AG10803 (cell line): ENCODE data around the gene MRPS34.

Source experiments
- DNase-seq: peaks from one replicate; pipeline ENCODE4 v3.0.0; 2010; ENCODE audit warnings: low read depth
- H3K4me3 ChIP-seq: 2 replicates; pipeline ENCODE4 v1.5.1; 2011; ENCODE audit warnings: mild to moderate bottlenecking, low read length, control low read depth
- CTCF ChIP-seq: conservative IDR thresholded peaks from 2 replicates; pipeline ENCODE4 v1.5.1; 2011; ENCODE audit warnings: mild to moderate bottlenecking, low read length, control low read depth, inconsistent platforms

Gene MRPS34

DNA sequence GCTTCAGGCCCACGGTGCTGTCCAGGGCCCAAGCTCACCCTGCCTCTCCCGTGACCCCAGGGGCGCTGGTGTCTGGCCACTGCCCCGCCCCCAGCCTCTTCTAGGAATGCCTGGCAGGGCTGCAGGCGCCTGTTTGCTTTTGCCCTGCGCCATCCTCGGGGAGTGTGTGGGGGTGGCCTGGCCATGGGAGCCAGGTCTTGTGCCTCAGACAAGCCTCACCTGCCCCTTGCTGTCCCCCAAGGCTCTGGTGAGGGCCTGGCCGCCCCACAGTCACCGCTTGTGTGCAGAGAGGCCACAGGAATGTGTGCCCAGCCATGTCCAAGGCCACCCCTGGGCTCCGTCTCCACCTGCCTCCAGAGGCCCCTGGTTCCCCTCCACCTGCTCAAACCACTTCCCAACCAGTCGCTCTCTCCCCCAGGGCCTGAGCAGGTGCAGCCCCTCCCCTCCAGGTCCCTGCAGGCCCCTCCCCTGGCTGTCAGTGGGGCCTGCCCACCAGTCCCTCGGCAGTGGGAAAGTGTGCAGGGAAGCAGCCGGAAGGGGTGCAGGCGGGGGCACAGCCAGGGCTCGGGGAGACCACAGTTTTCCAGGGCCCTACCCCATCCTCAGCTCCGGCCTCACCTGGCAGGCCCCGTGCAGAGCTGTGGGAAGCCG lies 21.4 kb upstream of the MRPS34 start:
- no peak for TF ChIP-seq CTCF
- no peak for DNase-seq
- no peak overlapping the region for H3K4me3 ChIP-seq

DNA sequence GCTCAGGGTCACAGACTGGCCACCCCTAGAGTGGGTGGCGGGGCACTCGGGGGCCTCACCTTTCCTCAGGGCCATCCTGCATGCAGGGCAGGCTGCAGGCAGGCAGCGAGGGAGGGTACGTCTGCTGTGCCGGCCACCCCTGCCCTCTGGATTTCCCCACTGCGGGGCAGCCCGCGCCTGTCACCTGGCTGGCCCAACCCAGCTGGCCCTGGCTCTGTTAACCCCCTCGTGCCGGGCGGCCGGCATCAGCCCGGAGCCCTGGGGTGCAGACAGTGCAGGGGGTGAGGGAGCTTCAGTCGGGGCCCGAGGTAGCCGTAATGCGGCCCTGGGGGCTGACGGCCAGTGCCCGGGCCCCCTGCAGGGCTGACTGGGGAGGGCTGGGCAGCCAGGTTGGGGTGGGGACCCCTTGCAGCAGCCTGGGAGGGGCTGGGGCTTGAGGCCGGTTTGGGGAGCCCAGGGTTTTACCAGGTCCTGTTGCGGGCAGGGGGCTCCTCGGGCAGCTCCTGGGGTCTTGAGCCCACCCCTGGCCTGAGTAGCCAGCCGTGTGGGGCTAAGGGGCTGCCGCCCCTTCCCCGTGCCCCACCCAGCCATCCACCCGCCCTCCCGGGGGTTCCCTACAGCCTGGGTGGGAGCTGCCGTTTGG lies 20.8 kb upstream of the MRPS34 start, which contains the start of gene IGFALS:
Gene IGFALS, minus strand, starts transcription at position 128 of the 643 bp plus-strand sequence. Its CDS starts 53 bp downstream, at position 75.
- H3K4me3 ChIP-seq, result no peak within 1 kb of the TSS
- TF ChIP-seq CTCF, result no peak
- DNase-seq, result no peak

DNA sequence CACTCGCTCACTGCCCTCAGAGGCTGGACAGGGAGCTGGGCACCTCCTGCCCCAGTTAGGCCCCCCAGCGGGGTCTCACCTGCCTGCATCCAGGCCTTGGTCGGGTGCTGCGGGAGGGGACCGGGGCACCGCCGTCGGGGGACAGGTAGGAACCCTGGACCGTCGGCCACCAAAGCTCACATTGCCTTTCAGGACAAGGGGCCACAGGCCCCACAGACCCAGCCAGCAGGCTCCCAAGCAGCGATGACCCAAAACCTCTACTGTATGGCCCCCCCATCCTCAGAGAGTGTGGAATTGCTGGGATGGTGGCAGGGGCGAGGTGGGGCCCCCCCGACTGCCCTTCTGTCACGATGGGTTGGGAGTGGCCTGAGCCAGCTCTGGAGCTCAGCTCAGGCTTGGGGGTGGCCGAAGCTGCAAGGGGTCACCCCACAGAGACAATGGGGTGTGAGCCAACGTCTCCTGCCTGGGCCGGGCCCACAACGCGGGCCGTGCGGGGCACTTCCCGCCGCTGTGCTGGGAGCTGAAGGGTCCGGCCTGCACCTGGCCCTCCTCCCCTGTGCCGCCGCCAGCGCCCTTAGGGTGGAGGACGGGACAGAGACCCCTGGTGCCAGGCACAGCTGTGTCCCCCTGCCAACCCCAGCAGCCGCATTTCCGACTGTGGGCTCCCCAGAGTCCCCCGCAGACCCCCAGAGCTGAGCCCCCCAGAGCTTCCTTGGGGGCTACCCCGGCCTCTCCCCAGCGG lies 20.1 kb upstream of the MRPS34 start:
- DNase-seq, result no peak
- TF ChIP-seq CTCF, result no peak
- no peak overlapping the region for H3K4me3 ChIP-seq

DNA sequence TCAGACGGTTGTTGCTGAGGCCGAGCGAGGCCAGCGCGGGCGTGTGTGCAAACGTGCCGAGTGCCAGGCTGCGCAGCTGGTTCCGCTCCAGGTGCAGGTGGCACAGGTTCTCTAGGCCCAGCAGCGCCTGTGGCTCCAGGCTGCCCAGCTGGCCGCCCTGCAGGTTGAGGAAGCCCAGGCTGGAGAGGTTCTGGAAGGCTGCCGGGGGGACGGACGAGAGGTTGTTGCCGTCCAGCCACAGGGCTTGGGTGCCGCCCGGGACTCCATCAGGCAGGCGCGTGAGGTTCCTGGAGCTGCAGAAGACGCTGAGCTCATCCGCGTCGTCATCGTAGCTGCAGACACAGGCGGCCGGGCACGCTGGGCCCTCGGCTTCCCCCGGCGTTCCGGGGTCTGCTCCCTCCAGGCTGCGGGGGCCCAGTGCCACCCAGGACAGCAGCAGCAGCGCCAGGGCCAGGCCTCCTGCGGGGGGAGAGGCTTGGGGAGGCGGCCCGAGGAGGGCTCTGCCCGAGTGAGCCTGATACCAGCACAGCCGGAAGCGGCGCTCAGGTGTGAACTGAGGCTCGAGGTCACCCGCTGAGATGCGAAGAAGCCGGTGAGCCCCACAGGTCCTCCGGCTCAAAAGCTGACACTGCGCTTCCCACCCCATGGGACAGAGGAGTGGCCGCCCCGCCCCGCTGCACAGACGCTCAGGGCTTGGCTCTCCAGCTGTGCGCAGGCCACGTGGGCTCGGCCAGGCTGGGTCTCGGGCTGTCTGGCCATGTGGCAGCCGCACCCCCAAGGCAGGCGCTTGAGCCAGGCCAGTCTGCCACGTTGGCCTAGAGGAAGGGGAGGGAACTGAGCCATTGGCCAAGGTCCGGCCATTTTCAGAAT lies 19.2 kb upstream of the MRPS34 start:
- TF ChIP-seq CTCF, result no peak
- DNase-seq, result no peak

DNA sequence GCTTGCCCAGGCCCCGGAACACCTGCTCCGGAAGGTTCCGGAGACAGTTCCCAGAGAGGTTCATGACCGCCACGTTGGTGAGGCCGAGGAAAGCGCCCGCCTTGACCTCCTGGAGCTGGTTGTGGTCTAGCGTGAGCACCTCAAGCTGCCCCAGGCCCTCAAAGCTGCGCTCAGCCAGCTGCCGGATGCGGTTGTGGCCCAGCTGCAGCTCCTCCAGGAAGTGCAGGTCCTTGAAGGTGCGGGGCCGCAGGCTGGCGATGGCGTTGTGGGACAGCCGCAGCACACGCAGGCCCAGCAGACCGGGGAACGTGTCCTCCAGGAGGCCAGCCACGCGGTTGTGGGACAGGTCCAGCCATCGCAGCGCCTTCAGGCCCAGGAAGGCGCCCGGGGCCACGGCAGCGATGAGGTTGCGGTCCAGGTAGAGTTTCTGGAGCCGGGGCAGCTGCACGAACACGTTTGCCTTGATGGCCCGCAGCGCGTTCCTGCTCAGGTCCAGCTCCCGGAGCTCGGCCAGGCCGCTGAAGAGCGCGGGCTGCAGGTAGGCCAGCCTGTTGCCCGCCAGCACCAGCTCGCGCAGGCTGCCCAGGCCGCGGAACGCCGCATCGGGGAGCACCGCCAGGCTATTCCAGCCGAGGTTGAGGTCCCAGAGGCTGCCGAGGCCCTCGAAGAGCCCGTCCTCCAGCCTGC lies 18.5 kb upstream of the MRPS34 start:
- DNase-seq, result no peak
- no peak for TF ChIP-seq CTCF
- no peak overlapping the region for H3K4me3 ChIP-seq

More for the DNA sequence above, 19.2 kb upstream of the MRPS34 start:
- no peak overlapping the region for H3K4me3 ChIP-seq

GRCh38 chr16:1790611-1791255 lies 17.8 kb upstream of the MRPS34 start:
- DNase-seq, result no peak
- H3K4me3 ChIP-seq, result no peak overlapping the region
- TF ChIP-seq CTCF, result no peak
